HepG2 (cell line): ENCODE data around the gene EID3. TPM values are rescaled to one million over a fixed set of nuclear protein-coding genes. Genes with fewer than 3 reads are reported as not detected.

Source experiments
- ATF5 ChIP-seq: sonication (generic); formaldehyde crosslinking; IDR thresholded peaks from 2 replicates; pipeline ENCODE4 v1.4.0; 2020; ENCODE audit warnings: mild to moderate bottlenecking, low read depth, missing genetic modification reagents
- ATF7 ChIP-seq, 2 experiments: fragments of 450-650 bp in 1 of 2; sonication (generic) in 1 of 2; formaldehyde crosslinking in 1 of 2; IDR thresholded peaks; 2 replicates each; pipeline versions ENCODE4 v1.4.0 to v1.6.1; 2016 to 2020; ENCODE audit warnings: antibody characterized with exemption in 1 of 2, mild to moderate bottlenecking in 1 of 2, missing genetic modification reagents in 1 of 2
- CREM ChIP-seq, 2 experiments: sonication (generic) in 1 of 2; formaldehyde crosslinking in 1 of 2; IDR thresholded peaks; 2 replicates each; pipeline versions ENCODE4 v1.4.0 to v1.6.1; 2016 to 2020; ENCODE audit warnings: antibody characterized with exemption in 1 of 2, mild to moderate bottlenecking in 1 of 2, missing genetic modification reagents in 1 of 2
- GLMP ChIP-seq: sonication (generic); formaldehyde crosslinking; IDR thresholded peaks from 2 replicates; pipeline ENCODE4 v1.9.0; 2021; ENCODE audit warnings: missing genetic modification reagents, mild to moderate bottlenecking, borderline replicate concordance
- GPN1 ChIP-seq: sonication (generic); formaldehyde crosslinking; IDR thresholded peaks from 2 replicates; pipeline ENCODE4 v1.5.1; 2020; ENCODE audit warnings: missing genetic modification reagents, borderline replicate concordance
- GTF2F1 ChIP-seq: fragments of 150-350 bp; IDR thresholded peaks from 2 replicates; pipeline ENCODE4 v1.6.1; 2014; ENCODE audit warnings: low read length
- HNF1A ChIP-seq, 2 experiments: sonication (generic) in 1 of 2; formaldehyde crosslinking in 1 of 2; IDR thresholded peaks; 2 replicates each; pipeline versions ENCODE4 v1.4.0 to v1.6.1; 2016 to 2020; ENCODE audit warnings: borderline replicate concordance in 1 of 2, low read depth in 1 of 2, mild to moderate bottlenecking in 1 of 2, missing genetic modification reagents in 1 of 2
- HNRNPH1 ChIP-seq: fragments of 200-400 bp; formaldehyde crosslinking; optimal IDR thresholded peaks from 2 replicates; pipeline ENCODE3; 2017; ENCODE audit warnings: mild to moderate bottlenecking, low read depth, low read length
- HOXD1 ChIP-seq: sonication (generic); formaldehyde crosslinking; IDR thresholded peaks from 2 replicates; pipeline ENCODE4 v1.5.0; 2020; ENCODE audit warnings: missing genetic modification reagents
- MEF2D ChIP-seq: sonication (generic); formaldehyde crosslinking; IDR thresholded peaks from 2 replicates; pipeline ENCODE4 v1.5.1; 2020; ENCODE audit warnings: mild to moderate bottlenecking, missing genetic modification reagents
- PTBP1 ChIP-seq: fragments of 200-400 bp; formaldehyde crosslinking; IDR thresholded peaks from 2 replicates; pipeline ENCODE4 v1.6.1; 2018; ENCODE audit warnings: low read length, low read depth; ENCODE audit not compliant: poor library complexity, severe bottlenecking
- STAT5B ChIP-seq: sonication (generic); formaldehyde crosslinking; IDR thresholded peaks from 2 replicates; pipeline ENCODE4 v1.4.0; 2020; ENCODE audit warnings: missing genetic modification reagents
- TRIM22 ChIP-seq: fragments of 450-650 bp; IDR thresholded peaks from 2 replicates; pipeline ENCODE4 v1.6.1; 2017
- ZBTB26 ChIP-seq: IDR thresholded peaks from 2 replicates; pipeline ENCODE4 v1.6.1; 2016; ENCODE audit warnings: missing compliant biosample characterization, missing genetic modification reagents, borderline replicate concordance
- ZFP82 ChIP-seq: sonication (generic); formaldehyde crosslinking; IDR thresholded peaks from 2 replicates; pipeline ENCODE4 v1.5.1; 2020; ENCODE audit warnings: mild to moderate bottlenecking, missing genetic modification reagents, borderline replicate concordance
- ZNF234 ChIP-seq: sonication (generic); formaldehyde crosslinking; conservative IDR thresholded peaks from 2 replicates; pipeline ENCODE4 v1.5.1; 2020; ENCODE audit warnings: mild to moderate bottlenecking, missing genetic modification reagents
- ZNF260 ChIP-seq: sonication (generic); formaldehyde crosslinking; IDR thresholded peaks from 2 replicates; pipeline ENCODE4 v1.4.0; 2020; ENCODE audit warnings: missing genetic modification reagents, low read depth, mild to moderate bottlenecking, borderline replicate concordance
- ZNF3 ChIP-seq: IDR thresholded peaks from 2 replicates; pipeline ENCODE4 v1.7.0; 2017; ENCODE audit warnings: inconsistent platforms
- ZNF746 ChIP-seq: sonication (generic); formaldehyde crosslinking; IDR thresholded peaks from 2 replicates; pipeline ENCODE4 v1.8.0; 2022; ENCODE audit warnings: mild to moderate bottlenecking, missing genetic modification reagents
- polyA plus RNA-seq, 8 experiments: library from polyadenylated mRNA; depleted of rRNA in 3 of 8; stranded (reverse) in 7 of 8; unstranded in 1 of 8; fragments of >200 nt; fragmentation: Illumina TruSeq in 4 of 8; extraction: Trizol in 4 of 8; gene quantifications; 2 replicates each; pipeline versions ENCODE4 v1.2.1 to v1.2.3, GENCODE V29; 2011 to 2016; ENCODE audit warnings: low read depth in 4 of 8, missing spikeins in 1 of 8, mixed read lengths in 1 of 8; ENCODE audit not compliant: insufficient read depth in 1 of 8
- total RNA-seq, 5 experiments: library from RNA; depleted of rRNA; stranded (reverse); fragments of >200 nt; fragmentation: Illumina TruSeq; extraction: Trizol; gene quantifications; 2 replicates each; pipeline ENCODE4 v1.2.3, GENCODE V29; 2016; ENCODE audit warnings: low read depth in 1 of 5

The EID3 gene
- total and polyA plus RNA-seq, 2 of the 13 experiments (the other 11 are each of a cell fraction or from before 2014, with no cell fraction given), result 0.38 to 4.5 TPM

GRCh38 chr12:104286516-104287482, 16.7 kb upstream of the EID3 start (continued):
- TF ChIP-seq HNF1A (IDR thresholded peaks at IDR 0.05; ENCODE audit: low read depth) (no peak), HNF1A (CRISPR knock-in tag; IDR thresholded peaks at IDR 0.05; ENCODE audit: borderline replicate concordance) (no peak), MEF2D (CRISPR knock-in tag) (no peak; the same call in 1 of the 2 replicates), PTBP1 (peak; percentile 78), CREM (IDR thresholded peaks at IDR 0.05) (no peak; the same call in 1 of the 2 replicates), CREM (CRISPR knock-in tag; IDR thresholded peaks at IDR 0.05) (no peak), TRIM22 (no peak), STAT5B (CRISPR knock-in tag) (no peak), HOXD1 (no peak), GTF2F1 (peak; percentile 72; the same call in 1 of the 2 replicates), GLMP (no peak), ATF5 (CRISPR knock-in tag) (no peak), ZFP82 (CRISPR knock-in tag) (no peak), HNRNPH1 (no peak), ZNF746 (0 out of 2 replicates have a peak, but pooled peaks have one; percentile 43), ZNF260 (CRISPR knock-in tag) (no peak), ATF7 (IDR thresholded peaks at IDR 0.05) (no peak), ATF7 (CRISPR knock-in tag; IDR thresholded peaks at IDR 0.05) (no peak), ZBTB26 (CRISPR knock-in tag) (no peak), ZNF3 (CRISPR knock-in tag) (no peak), ZNF234 (CRISPR knock-in tag) (no peak), GPN1 (CRISPR knock-in tag) (no peak)
